HUES48 (cell line): ENCODE results near the gene TBC1D10A.
"Not testable (repeated sequence)": the region's sequence is repeated elsewhere in the genome, so short reads cannot be mapped to it uniquely, and the experiment has no call there.

Source experiments
- H3K27ac ChIP-seq: one replicate; pipeline ENCODE4 v1.7.0; 2013; ENCODE audit warnings: low read depth, low read length, inconsistent platforms
- H3K27me3 ChIP-seq: 2 replicates; pipeline ENCODE4 v1.6.1; 2013; ENCODE audit warnings: mild to moderate bottlenecking, low read length; ENCODE audit not compliant: control insufficient read depth, insufficient read depth
- H3K36me3 ChIP-seq: 2 replicates; pipeline ENCODE4 v1.6.1; 2013; ENCODE audit warnings: low read length; ENCODE audit not compliant: control insufficient read depth, insufficient read depth
- H3K4me1 ChIP-seq: 2 replicates; pipeline ENCODE4 v1.6.1; 2013; ENCODE audit warnings: mild to moderate bottlenecking, low read length; ENCODE audit not compliant: control insufficient read depth, insufficient read depth
- H3K4me3 ChIP-seq: 2 replicates; pipeline ENCODE4 v1.5.1; 2013; ENCODE audit warnings: mild to moderate bottlenecking, low read depth, low read length
- H3K9ac ChIP-seq: 2 replicates; pipeline ENCODE4 v1.6.1; 2013; ENCODE audit warnings: mild to moderate bottlenecking, low read depth, low read length, moderate library complexity
- H3K9me3 ChIP-seq: 2 replicates; pipeline ENCODE4 v1.6.1; 2013; ENCODE audit warnings: low read length; ENCODE audit not compliant: control insufficient read depth, insufficient read depth

The TBC1D10A gene

GRCh38 chr22:30347255-30347892 lies 20.6 kb upstream of the TBC1D10A start:
- Histone ChIP-seq H3K36me3 (peaks cover 97% of the 10 kb centered on the region), H3K4me3 (no peak overlapping the region), H3K9me3 (no peaks in the 10 kb centered on the region), H3K4me1 (no peaks in the 10 kb centered on the region), H3K27me3 (no peaks in the 10 kb centered on the region), H3K27ac (no peak overlapping the region), H3K9ac (no peak overlapping the region)

GRCh38 chr22:30344447-30345200 lies 17.9 kb upstream of the TBC1D10A start:
- no peaks in the 10 kb centered on the region for H3K4me1 ChIP-seq
- H3K9ac ChIP-seq = no peak overlapping the region
- H3K9me3 ChIP-seq = no peaks in the 10 kb centered on the region
- no peak overlapping the region for H3K4me3 ChIP-seq
- H3K27me3 ChIP-seq = no peaks in the 10 kb centered on the region
- H3K36me3 ChIP-seq = peaks cover 97% of the 10 kb centered on the region
- no peak overlapping the region for H3K27ac ChIP-seq

DNA sequence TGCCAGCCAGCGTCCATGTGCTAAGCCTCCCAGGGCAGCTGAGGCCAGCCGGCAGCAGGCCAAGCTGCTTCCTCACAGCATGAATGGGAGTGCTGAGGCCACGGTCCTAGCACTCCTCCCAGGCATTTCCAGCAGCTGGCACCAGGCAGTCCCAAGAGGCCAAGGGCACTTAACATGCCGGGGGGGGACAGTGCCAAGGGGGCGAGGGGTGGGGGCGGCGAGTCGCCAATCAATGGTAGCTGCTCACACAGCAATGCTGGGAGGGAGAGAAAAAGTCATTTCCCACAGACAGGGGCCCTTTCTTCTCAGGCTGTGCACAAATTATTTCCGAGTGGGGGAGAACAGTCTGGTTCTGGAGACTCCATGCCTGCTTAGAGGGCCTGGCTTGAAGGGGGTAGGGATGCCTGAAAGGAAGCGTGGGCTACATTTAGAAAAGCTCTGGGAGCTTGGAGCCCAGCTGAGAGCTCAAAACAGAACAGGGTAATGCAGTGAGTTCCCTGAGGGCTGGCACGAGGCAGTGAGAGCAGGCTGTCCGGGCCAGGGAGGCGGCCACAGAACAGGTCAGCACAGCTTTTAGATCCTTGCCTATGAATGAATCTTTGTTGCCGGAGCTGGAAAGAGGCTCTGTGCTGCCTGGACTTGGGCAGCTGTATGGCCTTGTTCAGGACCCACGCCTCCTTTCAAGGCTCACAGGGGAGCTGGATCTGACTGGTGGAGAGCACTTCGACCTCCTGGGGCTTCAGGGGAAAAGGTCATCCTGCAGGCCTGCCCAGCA lies 14.4 kb upstream of the TBC1D10A start:
- H3K27me3 ChIP-seq = no peaks in the 10 kb centered on the region
- H3K4me3 ChIP-seq = no peak overlapping the region
- H3K9me3 ChIP-seq = no peaks in the 10 kb centered on the region
- H3K4me1 ChIP-seq = no peaks in the 10 kb centered on the region
- no peak overlapping the region for H3K9ac ChIP-seq
- no peak overlapping the region for H3K27ac ChIP-seq
- peaks cover 98% of the 10 kb centered on the region for H3K36me3 ChIP-seq

GRCh38 chr22:30338802-30339201 lies 12.1 kb upstream of the TBC1D10A start:
- Histone ChIP-seq H3K9me3 (no peaks in the 10 kb centered on the region), H3K27me3 (no peaks in the 10 kb centered on the region), H3K4me1 (no peaks in the 10 kb centered on the region), H3K36me3 (peaks cover 98% of the 10 kb centered on the region), H3K27ac (no peak overlapping the region), H3K9ac (no peak overlapping the region), H3K4me3 (no peak overlapping the region)

DNA sequence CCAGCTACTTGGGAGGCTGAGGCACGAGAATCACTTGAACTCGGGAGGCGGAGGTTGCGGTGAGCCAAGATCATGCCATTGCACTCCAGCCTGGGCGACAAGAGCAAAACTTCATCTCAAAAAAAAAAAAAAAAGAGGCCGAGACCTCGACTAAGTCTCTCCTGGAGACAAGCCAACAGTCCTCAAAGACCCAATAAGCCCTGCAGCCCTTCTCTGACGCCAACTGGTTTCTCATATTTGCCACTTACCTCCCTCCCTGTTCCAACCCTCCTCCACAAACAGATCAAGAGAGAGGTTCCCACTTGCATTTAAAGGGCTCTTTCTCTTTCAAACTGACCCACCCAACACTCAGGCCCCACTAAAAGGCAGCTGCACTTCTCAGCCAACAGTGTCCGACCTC lies 11.6 kb upstream of the TBC1D10A start:
- not testable (repeated sequence) for H3K27me3 ChIP-seq, H3K9ac ChIP-seq, H3K4me3 ChIP-seq, H3K4me1 ChIP-seq, H3K9me3 ChIP-seq, H3K27ac ChIP-seq
- peaks cover 98% of the 10 kb centered on the region for H3K36me3 ChIP-seq

DNA sequence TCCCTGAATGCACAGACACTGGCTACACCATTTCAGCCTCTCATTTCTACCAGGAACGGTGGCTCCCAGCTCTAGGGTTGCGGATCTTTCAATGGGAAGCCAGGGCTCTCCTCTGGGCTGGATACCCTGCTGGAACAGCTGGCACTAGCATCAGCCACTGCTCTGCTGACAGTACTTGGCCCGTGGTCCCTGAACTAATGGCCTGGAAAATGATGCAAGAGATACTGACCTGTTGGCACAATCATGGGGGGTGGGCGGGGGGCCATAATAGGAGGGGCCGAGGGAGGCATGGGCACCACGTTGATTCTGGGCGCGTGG lies 10.7 kb upstream of the TBC1D10A start:
- H3K4me1 ChIP-seq = no peaks in the 10 kb centered on the region
- no peak overlapping the region for H3K27ac ChIP-seq
- H3K9ac ChIP-seq = no peak overlapping the region
- H3K4me3 ChIP-seq = no peak overlapping the region
- H3K36me3 ChIP-seq = peaks cover 98% of the 10 kb centered on the region
- H3K9me3 ChIP-seq = no peaks in the 10 kb centered on the region
- H3K27me3 ChIP-seq = no peaks in the 10 kb centered on the region

- Histone ChIP-seq H3K4me1 (no peaks in the 10 kb centered on the region), H3K4me3 (no peak overlapping the region), H3K9me3 (no peaks in the 10 kb centered on the region), H3K27me3 (no peaks in the 10 kb centered on the region), H3K36me3 (peaks cover 98% of the 10 kb centered on the region), H3K9ac (no peak overlapping the region), H3K27ac (no peak overlapping the region)
These were observed 10.2 kb upstream of the TBC1D10A start for GRCh38 chr22:30336752-30337460.

DNA sequence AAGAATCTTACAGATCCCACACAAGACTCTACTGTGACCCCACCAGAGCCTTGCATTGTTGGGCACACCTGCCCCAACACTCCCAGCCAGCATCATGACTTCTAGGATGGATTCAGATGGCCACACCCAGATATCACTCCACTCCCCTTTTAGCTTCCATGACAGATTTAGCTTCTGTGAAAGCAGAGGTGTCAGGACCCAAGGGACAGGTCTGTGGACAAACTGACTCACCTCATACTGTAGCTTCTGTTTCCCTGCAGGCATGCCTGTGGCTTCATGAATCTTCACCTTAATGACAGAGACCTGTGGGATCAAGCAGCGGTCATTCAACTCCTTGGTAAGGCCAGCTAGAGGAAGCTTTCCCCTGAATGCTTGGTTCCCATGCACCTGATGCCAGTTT lies 8.5 kb upstream of the TBC1D10A start:
- H3K4me1 ChIP-seq = no peaks in the 10 kb centered on the region
- H3K27me3 ChIP-seq = no peaks in the 10 kb centered on the region
- peaks cover 92% of the 10 kb centered on the region for H3K36me3 ChIP-seq
- H3K9me3 ChIP-seq = no peaks in the 10 kb centered on the region
- H3K9ac ChIP-seq = no peak overlapping the region
- no peak overlapping the region for H3K4me3 ChIP-seq
- H3K27ac ChIP-seq = no peak overlapping the region

DNA sequence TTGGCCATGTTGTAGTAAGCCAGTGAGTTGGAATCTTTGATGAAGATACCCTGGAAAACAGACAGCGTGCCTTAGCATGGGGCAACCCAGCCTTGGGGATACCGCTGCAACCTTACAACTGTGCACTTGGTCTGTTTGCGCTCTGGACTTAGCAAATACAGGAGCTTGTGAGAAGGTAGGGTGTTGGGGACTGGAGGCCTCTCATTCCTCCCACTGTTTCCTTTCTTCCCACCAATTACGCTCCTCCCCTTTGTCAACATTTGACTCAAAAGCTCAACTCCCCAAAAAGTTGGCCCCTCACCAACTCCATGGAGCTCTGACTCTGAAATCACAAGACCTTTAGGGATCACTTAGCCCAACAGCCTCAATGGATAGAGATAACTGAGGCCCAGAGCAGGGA lies 7.9 kb upstream of the TBC1D10A start:
- H3K27ac ChIP-seq = no peak overlapping the region
- no peaks in the 10 kb centered on the region for H3K4me1 ChIP-seq
- no peaks in the 10 kb centered on the region for H3K9me3 ChIP-seq
- peaks cover 86% of the 10 kb centered on the region for H3K36me3 ChIP-seq
- H3K4me3 ChIP-seq = no peak overlapping the region
- H3K9ac ChIP-seq = no peak overlapping the region
- H3K27me3 ChIP-seq = no peaks in the 10 kb centered on the region

- H3K27ac ChIP-seq = no peak overlapping the region
- no peak overlapping the region for H3K4me3 ChIP-seq
- H3K27me3 ChIP-seq = no peaks in the 10 kb centered on the region
- H3K9me3 ChIP-seq = no peaks in the 10 kb centered on the region
- H3K36me3 ChIP-seq = peaks cover 76% of the 10 kb centered on the region
- no peak overlapping the region for H3K9ac ChIP-seq
- H3K4me1 ChIP-seq = no peaks in the 10 kb centered on the region
These were observed 7.0 kb upstream of the TBC1D10A start for GRCh38 chr22:30333707-30334087.
